Measurements from ENCODE around the gene CGB8.
"Not testable (repeated sequence)": the region's sequence is repeated elsewhere in the genome, so short reads cannot be mapped to it uniquely, and the experiment has no call there.

Gene CGB8

DNA sequence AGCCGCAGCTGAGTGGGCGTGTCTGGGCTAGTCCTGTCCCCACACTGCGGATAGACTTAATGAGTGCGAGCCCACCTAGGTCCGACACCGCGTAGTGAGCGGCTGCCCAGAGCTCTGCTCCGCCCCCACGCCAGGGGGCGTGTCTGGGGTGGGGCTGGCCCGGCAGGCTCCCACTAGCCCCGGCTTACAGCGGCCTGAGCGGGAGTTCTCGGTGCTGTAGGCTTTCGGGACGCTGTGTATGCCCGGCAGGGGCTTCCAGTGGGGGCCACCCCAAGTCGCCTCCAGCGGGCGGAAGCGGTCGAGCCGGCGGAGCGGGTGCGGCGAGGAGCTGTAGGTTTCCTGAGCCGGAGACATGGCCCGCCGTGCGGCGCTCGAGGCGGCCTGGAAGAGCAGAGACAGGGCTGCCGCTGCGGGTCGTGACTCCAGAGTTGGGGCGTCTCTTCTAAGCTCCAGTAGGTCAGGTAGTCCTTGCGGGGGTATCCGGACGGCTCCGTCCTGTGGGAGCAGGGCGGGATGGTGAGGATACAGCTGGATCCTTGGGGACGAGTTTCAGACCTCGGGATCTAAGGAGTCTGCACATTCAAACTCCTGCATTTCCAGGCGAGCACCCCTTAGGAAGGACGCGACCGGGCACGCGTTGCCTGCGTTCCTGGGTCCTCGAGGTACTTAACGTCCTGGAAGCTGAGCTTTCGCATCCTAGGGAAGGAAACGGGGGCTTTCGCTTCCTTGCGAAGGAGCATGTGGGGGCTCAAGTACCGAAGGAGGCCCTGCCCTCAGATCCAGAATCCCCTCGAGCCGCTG is 7.4 kb upstream of the CGB8 start:
- no peaks in the 10 kb centered on the region for H3K9me3 ChIP-seq (ENCODE audit: control insufficient read depth in 1 of 2, low read length in 2 of 2)
- H3K9ac ChIP-seq (ENCODE audit: low read depth in 1 of 2, low read length in 2 of 2), result peak overlapping the region in 1 of 2 donors; percentile 43
- peaks cover 13 to 23% of the 10 kb centered on the region in 2 donors for H3K27me3 ChIP-seq (ENCODE audit: control insufficient read depth in 1 of 2, insufficient read depth in 2 of 2, low read length in 2 of 2)
- no peaks in the 10 kb centered on the region for H3K36me3 ChIP-seq (ENCODE audit: control insufficient read depth in 1 of 2, insufficient read depth in 2 of 2, low read length in 2 of 2)
- H3K4me3 ChIP-seq (ENCODE audit: low read depth in 1 of 2, low read length in 2 of 2), result peak overlapping the region; percentile 58 to 73
- peaks cover 5 to 19% of the 10 kb centered on the region in 2 donors for H3K4me1 ChIP-seq (ENCODE audit: control insufficient read depth in 1 of 2, insufficient read depth in 2 of 2, low read length in 2 of 2)
- no peak overlapping the region for H3K27ac ChIP-seq (ENCODE audit: low read depth, low read length)

DNA sequence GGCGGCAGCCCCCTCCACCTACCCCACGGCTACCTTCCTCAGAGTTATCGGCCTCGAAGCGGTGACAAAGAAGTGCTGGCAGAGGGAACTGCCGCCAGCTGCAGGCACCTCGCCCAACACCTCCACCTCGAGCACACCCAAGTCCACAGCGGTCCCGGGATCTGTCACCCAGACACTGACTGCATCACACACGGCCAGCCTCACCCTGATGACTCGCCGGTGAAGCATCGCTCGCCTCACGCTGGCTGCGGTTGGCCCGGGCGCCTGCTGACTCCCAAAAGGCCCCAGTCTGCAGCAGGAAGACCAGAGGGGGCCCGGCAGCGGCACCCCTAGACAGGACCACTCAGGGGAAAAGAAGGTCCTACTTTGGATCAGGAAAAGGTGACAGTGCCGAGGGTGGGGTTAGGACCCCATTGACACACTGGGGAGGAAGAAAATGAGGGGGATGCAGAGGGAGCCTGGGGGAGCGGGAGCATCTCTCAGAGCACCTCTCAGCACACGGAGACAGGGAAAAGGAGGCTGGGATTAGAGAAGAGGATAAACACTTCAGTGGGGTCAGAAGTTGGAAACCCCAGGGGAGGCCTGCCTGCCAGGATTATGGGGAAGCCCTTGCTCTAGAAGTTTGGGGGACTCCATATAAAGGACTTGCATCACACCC is 1.6 kb upstream of the CGB8 start:
- not testable (repeated sequence) for H3K4me3 ChIP-seq (ENCODE audit: low read depth in 1 of 2, low read length in 2 of 2); H3K27me3 ChIP-seq (ENCODE audit: control insufficient read depth in 1 of 2, insufficient read depth in 2 of 2, low read length in 2 of 2); H3K36me3 ChIP-seq (ENCODE audit: control insufficient read depth in 1 of 2, insufficient read depth in 2 of 2, low read length in 2 of 2); H3K4me1 ChIP-seq (ENCODE audit: control insufficient read depth in 1 of 2, insufficient read depth in 2 of 2, low read length in 2 of 2); H3K27ac ChIP-seq (ENCODE audit: low read depth, low read length); H3K9me3 ChIP-seq (ENCODE audit: control insufficient read depth in 1 of 2, low read length in 2 of 2); H3K9ac ChIP-seq (ENCODE audit: low read depth in 1 of 2, low read length in 2 of 2)

DNA sequence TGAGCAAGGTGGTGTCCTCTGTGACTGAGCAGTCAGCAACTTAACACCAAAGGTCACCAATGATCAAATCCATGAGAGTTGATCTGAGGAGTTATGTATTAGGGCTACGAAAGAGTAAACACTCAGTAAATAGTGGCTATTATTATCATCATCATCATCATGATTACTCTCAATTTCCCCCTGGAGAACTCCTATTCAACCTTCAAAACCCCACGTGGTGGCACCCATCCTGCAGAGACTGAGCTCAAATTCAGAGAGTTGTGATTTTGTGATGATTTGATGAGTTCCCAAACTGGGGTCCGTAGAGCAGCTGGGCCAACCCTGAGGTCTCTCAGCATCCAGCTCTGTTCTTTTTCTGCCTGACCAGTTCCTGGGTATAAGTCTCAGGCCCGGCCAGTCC is 923 bp upstream of the CGB8 start:
- H3K4me1 ChIP-seq (ENCODE audit: control insufficient read depth in 1 of 2, insufficient read depth in 2 of 2, low read length in 2 of 2), result not testable (repeated sequence)

DNA sequence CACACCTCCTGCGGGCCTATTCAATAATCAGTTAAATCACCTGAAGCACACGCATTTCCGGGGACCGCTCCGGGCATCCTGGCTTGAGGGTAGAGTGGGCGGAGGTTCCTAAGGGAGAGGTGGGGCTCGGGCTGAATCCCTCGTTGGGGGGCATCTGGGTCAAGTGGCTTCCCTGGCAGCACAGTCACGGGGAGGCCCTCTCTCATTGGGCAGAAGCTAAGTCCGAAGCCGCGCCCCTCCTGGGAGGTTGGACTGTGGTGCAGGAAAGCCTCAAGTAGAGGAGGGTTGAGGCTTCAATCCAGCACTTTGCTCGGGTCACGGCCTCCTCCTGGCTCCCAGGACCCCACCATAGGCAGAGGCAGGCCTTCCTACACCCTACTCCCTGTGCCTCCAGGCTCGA is 5.4 kb downstream of the CGB8 start, which contains the start of gene CGB5:
Gene CGB5, plus strand, starts transcription at position 301 of the 400 bp plus-strand sequence. CDS start 362 bp downstream, outside the sequence.
- not testable (repeated sequence) for H3K27me3 ChIP-seq (ENCODE audit: control insufficient read depth in 1 of 2, insufficient read depth in 2 of 2, low read length in 2 of 2); H3K27ac ChIP-seq (ENCODE audit: low read depth, low read length); H3K4me3 ChIP-seq (ENCODE audit: low read depth in 1 of 2, low read length in 2 of 2); H3K9me3 ChIP-seq (ENCODE audit: control insufficient read depth in 1 of 2, low read length in 2 of 2); H3K9ac ChIP-seq (ENCODE audit: low read depth in 1 of 2, low read length in 2 of 2); H3K4me1 ChIP-seq (ENCODE audit: control insufficient read depth in 1 of 2, insufficient read depth in 2 of 2, low read length in 2 of 2); H3K36me3 ChIP-seq (ENCODE audit: control insufficient read depth in 1 of 2, insufficient read depth in 2 of 2, low read length in 2 of 2)

More for the DNA sequence above, 923 bp upstream of the CGB8 start:
- not testable (repeated sequence) for H3K27ac ChIP-seq (ENCODE audit: low read depth, low read length); H3K27me3 ChIP-seq (ENCODE audit: control insufficient read depth in 1 of 2, insufficient read depth in 2 of 2, low read length in 2 of 2); H3K9me3 ChIP-seq (ENCODE audit: control insufficient read depth in 1 of 2, low read length in 2 of 2); H3K4me3 ChIP-seq (ENCODE audit: low read depth in 1 of 2, low read length in 2 of 2); H3K36me3 ChIP-seq (ENCODE audit: control insufficient read depth in 1 of 2, insufficient read depth in 2 of 2, low read length in 2 of 2); H3K9ac ChIP-seq (ENCODE audit: low read depth in 1 of 2, low read length in 2 of 2)

DNA sequence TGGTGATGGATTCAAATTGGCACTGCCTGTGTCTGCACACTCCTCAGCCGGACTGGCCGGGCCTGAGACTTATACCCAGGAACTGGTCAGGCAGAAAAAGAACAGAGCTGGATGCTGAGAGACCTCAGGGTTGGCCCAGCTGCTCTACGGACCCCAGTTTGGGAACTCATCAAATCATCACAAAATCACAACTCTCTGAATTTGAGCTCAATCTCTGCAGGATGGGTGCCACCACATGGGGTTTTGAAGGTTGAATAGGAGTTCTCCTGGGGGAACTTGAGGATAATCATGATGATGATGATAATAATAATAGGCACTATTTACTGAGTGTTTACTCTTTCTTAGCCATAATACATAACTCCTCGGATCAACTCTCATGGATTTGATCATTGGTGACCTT is 6.2 kb downstream of the CGB8 start:
- not testable (repeated sequence) for H3K36me3 ChIP-seq (ENCODE audit: control insufficient read depth in 1 of 2, insufficient read depth in 2 of 2, low read length in 2 of 2); H3K9ac ChIP-seq (ENCODE audit: low read depth in 1 of 2, low read length in 2 of 2); H3K9me3 ChIP-seq (ENCODE audit: control insufficient read depth in 1 of 2, low read length in 2 of 2); H3K27ac ChIP-seq (ENCODE audit: low read depth, low read length); H3K4me1 ChIP-seq (ENCODE audit: control insufficient read depth in 1 of 2, insufficient read depth in 2 of 2, low read length in 2 of 2); H3K4me3 ChIP-seq (ENCODE audit: low read depth in 1 of 2, low read length in 2 of 2); H3K27me3 ChIP-seq (ENCODE audit: control insufficient read depth in 1 of 2, insufficient read depth in 2 of 2, low read length in 2 of 2)

DNA sequence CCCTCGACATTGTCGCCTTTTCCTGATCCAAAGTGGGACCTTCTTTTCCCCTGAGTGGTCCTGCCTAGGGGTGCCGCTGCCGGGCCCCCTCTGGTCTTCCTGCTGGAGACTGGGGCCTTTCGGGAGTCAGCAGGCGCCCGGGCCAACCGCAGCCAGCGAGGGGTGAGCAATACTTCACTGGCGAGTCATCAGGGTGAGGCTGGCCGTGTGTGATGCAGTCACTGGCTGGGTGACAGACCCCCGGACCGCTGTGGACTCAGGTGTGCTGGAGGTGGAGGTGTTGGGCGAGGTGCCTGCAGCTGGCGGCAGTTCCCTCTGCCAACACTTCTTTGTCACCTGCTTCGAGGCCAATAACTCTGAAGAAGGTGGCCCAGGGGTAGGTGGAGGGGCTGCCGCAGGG is 6.7 kb downstream of the CGB8 start:
- H3K27ac ChIP-seq (ENCODE audit: low read depth, low read length), result no peak overlapping the region
- no peak overlapping the region for H3K4me3 ChIP-seq (ENCODE audit: low read depth in 1 of 2, low read length in 2 of 2)
- no peaks in the 10 kb centered on the region for H3K4me1 ChIP-seq (ENCODE audit: control insufficient read depth in 1 of 2, insufficient read depth in 2 of 2, low read length in 2 of 2)
- no peak overlapping the region for H3K9ac ChIP-seq (ENCODE audit: low read depth in 1 of 2, low read length in 2 of 2)
- H3K36me3 ChIP-seq (ENCODE audit: control insufficient read depth in 1 of 2, insufficient read depth in 2 of 2, low read length in 2 of 2), result no peaks in the 10 kb centered on the region
- no peaks in the 10 kb centered on the region for H3K27me3 ChIP-seq (ENCODE audit: control insufficient read depth in 1 of 2, insufficient read depth in 2 of 2, low read length in 2 of 2)
- no peaks in the 10 kb centered on the region for H3K9me3 ChIP-seq (ENCODE audit: control insufficient read depth in 1 of 2, low read length in 2 of 2)

DNA sequence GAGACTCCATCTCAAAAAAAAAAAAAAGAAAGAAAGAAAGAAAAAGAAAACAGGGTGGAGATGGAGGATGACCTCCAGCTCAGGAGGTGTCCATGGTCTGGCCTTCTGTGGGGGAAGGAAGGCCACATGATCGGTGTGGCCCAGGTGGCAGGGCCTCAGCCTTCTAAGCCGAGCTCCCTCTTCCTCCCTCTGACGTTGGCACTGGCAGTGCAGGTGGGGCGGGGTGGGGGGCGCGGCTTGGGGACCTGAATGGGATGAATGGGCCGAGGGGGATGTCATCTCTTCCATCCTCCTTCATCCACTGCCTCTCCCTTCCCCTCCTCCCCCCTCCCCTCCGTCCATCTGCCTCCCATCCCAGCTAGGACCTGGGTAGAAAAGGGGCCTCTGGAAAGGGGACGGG is 9.2 kb downstream of the CGB8 start:
- H3K9ac ChIP-seq (ENCODE audit: low read depth in 1 of 2, low read length in 2 of 2); H3K27ac ChIP-seq (ENCODE audit: low read depth, low read length); H3K27me3 ChIP-seq (ENCODE audit: control insufficient read depth in 1 of 2, insufficient read depth in 2 of 2, low read length in 2 of 2); H3K9me3 ChIP-seq (ENCODE audit: control insufficient read depth in 1 of 2, low read length in 2 of 2); H3K4me1 ChIP-seq (ENCODE audit: control insufficient read depth in 1 of 2, insufficient read depth in 2 of 2, low read length in 2 of 2); H3K4me3 ChIP-seq (ENCODE audit: low read depth in 1 of 2, low read length in 2 of 2); H3K36me3 ChIP-seq (ENCODE audit: control insufficient read depth in 1 of 2, insufficient read depth in 2 of 2, low read length in 2 of 2): not testable (repeated sequence)

DNA sequence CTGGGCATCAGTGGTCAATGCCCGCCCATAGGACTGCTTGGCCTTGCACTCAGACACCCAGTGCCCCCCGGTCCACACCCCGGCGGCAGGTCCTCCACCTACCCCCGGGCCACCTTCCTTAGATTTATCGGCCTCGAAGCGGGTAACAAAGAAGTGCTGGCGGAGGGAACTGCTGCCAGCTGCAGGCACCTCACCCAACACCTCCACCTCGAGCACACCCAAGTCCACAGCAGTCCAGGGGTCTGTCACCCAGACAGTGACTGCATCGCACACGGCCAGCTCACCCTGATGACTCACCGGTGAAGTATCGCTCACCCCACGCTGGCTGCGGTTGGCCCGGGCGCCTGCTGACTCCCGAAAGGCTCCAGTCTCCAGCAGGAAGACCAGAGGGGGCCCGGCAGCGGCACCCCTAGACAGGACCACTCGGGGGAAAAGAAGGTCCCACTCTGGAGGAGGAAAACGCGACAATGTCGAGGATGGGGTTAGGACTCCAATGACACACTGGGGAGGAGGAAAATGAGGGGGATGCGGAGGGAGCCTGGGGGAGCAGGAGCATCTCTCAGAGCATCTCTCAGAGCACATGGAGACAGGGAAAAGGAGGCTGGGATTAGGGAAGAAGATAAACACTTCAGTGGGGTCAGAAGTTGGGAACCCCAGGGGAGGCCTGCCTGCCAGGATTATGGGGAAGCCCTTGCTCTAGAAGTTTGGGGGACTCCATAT is 10.2 kb downstream of the CGB8 start:
- not testable (repeated sequence) for H3K27ac ChIP-seq (ENCODE audit: low read depth, low read length)

DNA sequence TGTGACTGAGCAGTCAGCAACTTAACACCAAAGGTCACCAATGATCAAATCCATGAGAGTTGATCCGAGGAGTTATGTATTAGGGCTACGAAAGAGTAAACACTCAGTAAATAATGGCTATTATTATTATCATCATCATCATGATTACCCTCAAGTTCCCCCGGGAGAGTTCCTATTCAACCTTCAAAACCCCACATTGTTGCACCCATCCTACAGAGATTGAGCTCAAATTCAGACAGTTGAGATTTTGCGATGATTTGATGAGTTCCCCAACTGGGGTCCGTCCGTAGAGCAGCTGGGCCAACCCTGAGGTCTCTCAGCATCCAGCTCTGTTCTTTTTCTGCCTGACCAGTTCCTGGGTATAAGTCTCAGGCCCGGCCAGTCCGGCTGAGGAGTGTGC is 10.8 kb downstream of the CGB8 start:
- H3K36me3 ChIP-seq (ENCODE audit: control insufficient read depth in 1 of 2, insufficient read depth in 2 of 2, low read length in 2 of 2); H3K9me3 ChIP-seq (ENCODE audit: control insufficient read depth in 1 of 2, low read length in 2 of 2); H3K4me3 ChIP-seq (ENCODE audit: low read depth in 1 of 2, low read length in 2 of 2); H3K27me3 ChIP-seq (ENCODE audit: control insufficient read depth in 1 of 2, insufficient read depth in 2 of 2, low read length in 2 of 2); H3K27ac ChIP-seq (ENCODE audit: low read depth, low read length); H3K9ac ChIP-seq (ENCODE audit: low read depth in 1 of 2, low read length in 2 of 2); H3K4me1 ChIP-seq (ENCODE audit: control insufficient read depth in 1 of 2, insufficient read depth in 2 of 2, low read length in 2 of 2): not testable (repeated sequence)

More for the DNA sequence above, 10.2 kb downstream of the CGB8 start:
- not testable (repeated sequence) for H3K9ac ChIP-seq (ENCODE audit: low read depth in 1 of 2, low read length in 2 of 2); H3K27me3 ChIP-seq (ENCODE audit: control insufficient read depth in 1 of 2, insufficient read depth in 2 of 2, low read length in 2 of 2); H3K9me3 ChIP-seq (ENCODE audit: control insufficient read depth in 1 of 2, low read length in 2 of 2); H3K36me3 ChIP-seq (ENCODE audit: control insufficient read depth in 1 of 2, insufficient read depth in 2 of 2, low read length in 2 of 2); H3K4me1 ChIP-seq (ENCODE audit: control insufficient read depth in 1 of 2, insufficient read depth in 2 of 2, low read length in 2 of 2); H3K4me3 ChIP-seq (ENCODE audit: low read depth in 1 of 2, low read length in 2 of 2)

DNA sequence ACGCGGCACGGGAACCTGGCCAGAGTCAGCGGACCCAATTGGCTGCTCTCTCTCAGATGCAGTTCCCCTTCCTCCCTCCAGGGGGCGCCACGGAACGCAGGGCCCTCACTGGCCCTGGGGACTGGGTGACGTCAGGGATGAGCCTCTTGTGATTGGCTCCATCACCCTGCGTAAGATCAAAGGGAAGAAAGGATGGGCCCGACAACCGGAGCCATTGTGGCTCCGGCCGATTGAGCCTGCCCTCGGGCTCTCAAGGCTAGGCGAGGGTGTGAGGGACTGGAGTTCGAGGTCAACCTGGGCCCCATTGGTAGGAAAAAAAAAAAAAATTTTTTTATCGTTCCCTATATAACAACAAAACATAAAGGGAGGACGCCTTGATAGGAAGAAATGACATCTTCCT is 12.1 kb downstream of the CGB8 start, which contains the start of gene CGB1:
Gene CGB1, minus strand, starts transcription at position 81 of the 400 bp plus-strand sequence. CDS start 184 bp downstream, outside the sequence.
- not testable (repeated sequence) for H3K4me1 ChIP-seq (ENCODE audit: control insufficient read depth in 1 of 2, insufficient read depth in 2 of 2, low read length in 2 of 2); H3K9ac ChIP-seq (ENCODE audit: low read depth in 1 of 2, low read length in 2 of 2); H3K36me3 ChIP-seq (ENCODE audit: control insufficient read depth in 1 of 2, insufficient read depth in 2 of 2, low read length in 2 of 2)

More for the DNA sequence above, 12.1 kb downstream of the CGB8 start, which contains the start of gene CGB1:
- not testable (repeated sequence) for H3K27ac ChIP-seq (ENCODE audit: low read depth, low read length); H3K4me3 ChIP-seq (ENCODE audit: low read depth in 1 of 2, low read length in 2 of 2); H3K27me3 ChIP-seq (ENCODE audit: control insufficient read depth in 1 of 2, insufficient read depth in 2 of 2, low read length in 2 of 2); H3K9me3 ChIP-seq (ENCODE audit: control insufficient read depth in 1 of 2, low read length in 2 of 2)

Data from duodenal mucosa (tissue), 2 donors.